Keratinocyte (primary cell): Measurements from ENCODE around the gene ITGB8. TPM values are rescaled to one million over a fixed set of nuclear protein-coding genes. Genes with fewer than 3 reads are reported as not detected.

ENCODE experiments used
- DNase-seq: peaks from one replicate; pipeline ENCODE4 v3.0.0-alpha.2; 2011; ENCODE audit warnings: low read depth, missing footprints, low spot score
- FAIRE-seq: peaks from 2 replicates; lab custom pipeline; 2011; peaks lifted over from hg19 to GRCh38; lab: Jason Lieb, UNC
- H2AFZ ChIP-seq: 2 replicates; pipeline ENCODE4 v1.6.0; 2012; ENCODE audit warnings: low read length, control low read depth, inconsistent platforms; ENCODE audit not compliant: control insufficient read depth
- H3K27ac ChIP-seq: 2 replicates; pipeline ENCODE4 v1.5.1; 2011; ENCODE audit warnings: low read length; ENCODE audit not compliant: control insufficient read depth, insufficient read depth
- H3K27me3 ChIP-seq: 3 replicates; pipeline ENCODE4 v1.6.0; 2011; ENCODE audit warnings: low read length; ENCODE audit not compliant: control insufficient read depth, insufficient read depth; ENCODE audit errors: extremely low read depth
- H3K36me3 ChIP-seq, 2 experiments: 2 replicates in 1 of 2; 3 replicates in 1 of 2; pipeline ENCODE4 v1.5.1; 2011; ENCODE audit warnings: low read length in 2 of 2, mild to moderate bottlenecking in 1 of 2; ENCODE audit not compliant: control insufficient read depth in 2 of 2, insufficient read depth in 2 of 2; ENCODE audit errors: extremely low read depth in 1 of 2
- H3K4me1 ChIP-seq: 3 replicates; pipeline ENCODE4 v1.5.1; 2011; ENCODE audit warnings: low read length; ENCODE audit not compliant: control insufficient read depth, insufficient read depth; ENCODE audit errors: extremely low read depth
- H3K4me2 ChIP-seq: 3 replicates; pipeline ENCODE4 v1.6.0; 2011; ENCODE audit warnings: low read depth, low read length; ENCODE audit not compliant: control insufficient read depth, insufficient read depth; ENCODE audit errors: extremely low read depth
- H3K4me3 ChIP-seq, 3 experiments: fragments of 200-600 bp in 1 of 3; sonication (generic) in 1 of 3; 2 replicates in 2 of 3; 3 replicates in 1 of 3; pipeline ENCODE4 v1.5.1; 2011 to 2016; ENCODE audit warnings: low read length in 3 of 3, mild to moderate bottlenecking in 3 of 3, control low read depth in 2 of 3, inconsistent platforms in 1 of 3, low read depth in 1 of 3, mixed read lengths in 1 of 3, mixed run types in 1 of 3, moderate library complexity in 1 of 3; ENCODE audit not compliant: control insufficient read depth in 2 of 3, insufficient read depth in 2 of 3; ENCODE audit errors: extremely low read depth in 1 of 3
- H3K79me2 ChIP-seq: 2 replicates; pipeline ENCODE4 v1.6.0; 2012; ENCODE audit warnings: low read length; ENCODE audit not compliant: control insufficient read depth, insufficient read depth
- H3K9ac ChIP-seq: 3 replicates; pipeline ENCODE4 v1.6.0; 2011; ENCODE audit warnings: low read length; ENCODE audit not compliant: control insufficient read depth, insufficient read depth; ENCODE audit errors: extremely low read depth
- H3K9me1 ChIP-seq: 3 replicates; pipeline ENCODE4 v1.6.0; 2011; ENCODE audit warnings: low read length; ENCODE audit not compliant: control insufficient read depth, insufficient read depth; ENCODE audit errors: extremely low read depth
- H3K9me3 ChIP-seq: 2 replicates; pipeline ENCODE4 v1.5.1; 2012; ENCODE audit warnings: low read depth, low read length; ENCODE audit not compliant: control insufficient read depth
- H4K20me1 ChIP-seq: 3 replicates; pipeline ENCODE4 v1.6.0; 2011; ENCODE audit warnings: low read length; ENCODE audit not compliant: control insufficient read depth, insufficient read depth; ENCODE audit errors: extremely low read depth
- EZH2 ChIP-seq: IDR thresholded peaks from one replicate; pipeline ENCODE4 v1.6.1; 2012; ENCODE audit warnings: inconsistent platforms, mild to moderate bottlenecking, low read length, moderate library complexity
- dilution Hi-C: fragments of 300-500 bp; cut with MboI; formaldehyde crosslinking; loops from one replicate; pipeline ENCODE4 v1.7.0; 2020; ENCODE audit warnings: low sequenced_read_pairs; ENCODE audit not compliant: extremely low pct_ligation_motif_present
- polyA plus RNA-seq, 5 experiments: library from polyadenylated mRNA; depleted of rRNA in 3 of 5; stranded (reverse) in 3 of 5; stranded (forward) in 1 of 5; unstranded in 1 of 5; fragments of >200 nt; gene quantifications; 1 replicate in 1 of 5; 2 replicates in 3 of 5; 3 replicates in 1 of 5; pipeline versions ENCODE4 v1.2.1 to v1.2.3, GENCODE V29; 2011 to 2012; ENCODE audit warnings: missing spikeins in 2 of 5, low read depth in 1 of 5, low replicate concordance in 1 of 5
- TF ChIP-seq, protein P1 (sequence below), 3 experiments: IDR thresholded peaks in 1 of 3; conservative IDR thresholded peaks in 1 of 3; optimal IDR thresholded peaks in 1 of 3; 2 replicates in 2 of 3; 3 replicates in 1 of 3; pipeline versions ENCODE3 to v1.5.1; 2011; ENCODE audit warnings: low read length in 3 of 3, mild to moderate bottlenecking in 3 of 3, moderate library complexity in 2 of 3, control low read depth in 1 of 3, inconsistent platforms in 1 of 3; ENCODE audit not compliant: insufficient read depth in 2 of 3; ENCODE audit errors: extremely low read depth in 1 of 3

The ITGB8 gene
- polyA plus RNA-seq, 1 donor (not counting 4 experiments of a cell fraction or from before 2014, with no cell fraction given), result 10.9 TPM

DNA sequence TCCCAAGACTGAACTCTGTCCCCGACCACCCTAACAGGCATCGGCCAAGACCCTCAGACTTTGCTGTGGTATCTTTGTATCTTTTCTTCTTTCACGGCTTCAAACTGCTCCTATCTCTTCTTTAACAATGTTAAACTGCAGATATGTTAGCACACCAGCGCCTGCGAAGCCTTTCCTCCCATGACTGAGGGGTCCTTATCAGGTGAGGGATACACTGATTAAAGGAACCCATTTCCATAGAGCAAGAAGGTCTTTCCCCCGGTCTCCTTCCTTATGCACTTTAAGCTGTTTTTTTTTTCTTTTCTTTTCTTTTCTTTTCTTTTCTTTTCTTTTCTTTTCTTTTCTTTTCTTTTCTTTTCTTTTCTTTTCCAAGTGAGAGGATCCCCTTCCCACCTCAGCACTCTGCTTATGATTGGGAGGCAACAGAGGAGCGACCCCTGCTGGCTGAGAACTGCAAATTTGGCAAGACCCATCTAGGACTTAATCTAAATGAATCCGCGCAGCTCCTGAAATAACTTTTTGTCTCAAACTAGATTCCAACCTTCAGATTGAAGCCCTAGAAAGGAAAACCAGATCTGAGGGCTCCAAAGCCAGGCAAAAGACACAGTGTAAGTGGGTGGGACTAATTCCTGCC, 109.9 kb downstream of the ITGB8 start:
- FAIRE-seq (no peak), DNase-seq (peak; percentile 13)
- Histone ChIP-seq H4K20me1 (no peaks in the 10 kb centered on the region), H3K4me1 (no peaks in the 10 kb centered on the region), H3K27ac (no peak overlapping the region), H3K4me3 (no peak overlapping the region), H3K9me3 (no peaks in the 10 kb centered on the region), H3K36me3 (no peaks in the 10 kb centered on the region), H2AFZ (no peak overlapping the region), H3K79me2 (no peaks in the 10 kb centered on the region), H3K27me3 (no peaks in the 10 kb centered on the region), H3K9ac (no peak overlapping the region), H3K4me2 (no peak overlapping the region), H3K9me1 (no peaks in the 10 kb centered on the region)
- dilution Hi-C loops, result no loop called here
- TF ChIP-seq, protein P1, sequence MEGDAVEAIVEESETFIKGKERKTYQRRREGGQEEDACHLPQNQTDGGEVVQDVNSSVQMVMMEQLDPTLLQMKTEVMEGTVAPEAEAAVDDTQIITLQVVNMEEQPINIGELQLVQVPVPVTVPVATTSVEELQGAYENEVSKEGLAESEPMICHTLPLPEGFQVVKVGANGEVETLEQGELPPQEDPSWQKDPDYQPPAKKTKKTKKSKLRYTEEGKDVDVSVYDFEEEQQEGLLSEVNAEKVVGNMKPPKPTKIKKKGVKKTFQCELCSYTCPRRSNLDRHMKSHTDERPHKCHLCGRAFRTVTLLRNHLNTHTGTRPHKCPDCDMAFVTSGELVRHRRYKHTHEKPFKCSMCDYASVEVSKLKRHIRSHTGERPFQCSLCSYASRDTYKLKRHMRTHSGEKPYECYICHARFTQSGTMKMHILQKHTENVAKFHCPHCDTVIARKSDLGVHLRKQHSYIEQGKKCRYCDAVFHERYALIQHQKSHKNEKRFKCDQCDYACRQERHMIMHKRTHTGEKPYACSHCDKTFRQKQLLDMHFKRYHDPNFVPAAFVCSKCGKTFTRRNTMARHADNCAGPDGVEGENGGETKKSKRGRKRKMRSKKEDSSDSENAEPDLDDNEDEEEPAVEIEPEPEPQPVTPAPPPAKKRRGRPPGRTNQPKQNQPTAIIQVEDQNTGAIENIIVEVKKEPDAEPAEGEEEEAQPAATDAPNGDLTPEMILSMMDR (optimal IDR thresholded peaks at IDR 0.05 in 1 of 3, IDR thresholded peaks at IDR 0.05 in 1 of 3, conservative IDR thresholded peaks at IDR 0.05 in 1 of 3; ENCODE audit: extremely low read depth in 1 of 3, insufficient read depth in 2 of 3, low read length in 3 of 3), result peak; percentile 61 to 67 (median 62)
- TF ChIP-seq EZH2, result no peak

DNA sequence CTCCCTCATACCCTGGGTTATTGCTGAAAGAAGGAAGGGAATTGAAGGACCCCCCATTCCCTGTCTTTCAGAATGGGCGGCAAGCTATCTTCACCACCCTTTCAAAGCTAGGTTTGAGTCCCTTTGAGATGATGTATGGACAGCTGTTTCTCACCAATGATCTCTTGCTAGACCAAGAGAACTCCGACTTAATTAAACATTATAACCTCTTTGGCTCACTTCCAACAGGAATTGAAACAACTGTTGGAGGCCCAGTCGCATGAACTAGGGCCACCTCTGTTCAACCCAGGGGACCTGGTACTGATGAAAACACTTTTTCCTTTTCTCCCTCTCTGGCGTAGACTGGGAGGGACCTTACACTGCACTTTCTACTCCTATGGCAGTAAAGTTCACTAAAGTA, 110.6 kb downstream of the ITGB8 start:
- no peak overlapping the region for H3K27ac ChIP-seq
- FAIRE-seq (no peak), DNase-seq (no peak)
- H3K9ac ChIP-seq, result no peak overlapping the region
- no peak overlapping the region for H3K4me3 ChIP-seq
- dilution Hi-C loops, result no loop called here
- no peak overlapping the region for H2AFZ ChIP-seq
- no peaks in the 10 kb centered on the region for H3K4me1 ChIP-seq
- TF ChIP-seq, protein P1 (optimal IDR thresholded peaks at IDR 0.05 in 1 of 3, IDR thresholded peaks at IDR 0.05 in 1 of 3, conservative IDR thresholded peaks at IDR 0.05 in 1 of 3; ENCODE audit: extremely low read depth in 1 of 3, insufficient read depth in 2 of 3, low read length in 3 of 3), result no peak
- no peak for TF ChIP-seq EZH2
- no peaks in the 10 kb centered on the region for H3K9me1 ChIP-seq
- no peaks in the 10 kb centered on the region for H3K27me3 ChIP-seq
- H3K4me2 ChIP-seq, result no peak overlapping the region
- H3K79me2 ChIP-seq, result no peaks in the 10 kb centered on the region
- H3K9me3 ChIP-seq, result no peaks in the 10 kb centered on the region
- H4K20me1 ChIP-seq, result no peaks in the 10 kb centered on the region
- H3K36me3 ChIP-seq, result no peaks in the 10 kb centered on the region
